Mesendoderm (in vitro differentiated cells): ENCODE results near the gene SLC37A3.

ENCODE experiments used
- DNase-seq: peaks from one replicate; pipeline ENCODE4 v3.0.0; 2013
- H2AK5ac ChIP-seq: 2 replicates; pipeline ENCODE4 v1.6.1; 2013; ENCODE audit warnings: low read length, inconsistent platforms
- H2BK120ac ChIP-seq: 2 replicates; pipeline ENCODE4 v1.6.1; 2013; ENCODE audit warnings: low read depth, mild to moderate bottlenecking, low read length, moderate library complexity, mixed read lengths
- H2BK15ac ChIP-seq: replicated peaks from 2 replicates; pipeline ENCODE4 v1.6.1; 2013; ENCODE audit warnings: low read depth, mild to moderate bottlenecking, moderate library complexity
- H2BK5ac ChIP-seq: 2 replicates; pipeline ENCODE4 v1.6.1; 2013; ENCODE audit warnings: low read length, inconsistent platforms
- H3K18ac ChIP-seq: 2 replicates; pipeline ENCODE4 v1.6.1; 2013; ENCODE audit warnings: mild to moderate bottlenecking, low read length, mixed read lengths
- H3K23ac ChIP-seq: one replicate; pipeline ENCODE4 v1.6.1; 2013; ENCODE audit warnings: low read length
- H3K27ac ChIP-seq: 2 replicates; pipeline ENCODE4 v1.5.1; 2013; ENCODE audit warnings: low read depth, mild to moderate bottlenecking, inconsistent platforms, low read length, moderate library complexity
- H3K27me3 ChIP-seq: 2 replicates; pipeline ENCODE4 v1.6.1; 2013; ENCODE audit warnings: low read length, control low read depth, mild to moderate bottlenecking, inconsistent platforms; ENCODE audit not compliant: insufficient read depth, poor library complexity
- H3K36me3 ChIP-seq: 2 replicates; pipeline ENCODE4 v1.6.1; 2013; ENCODE audit warnings: low read length, inconsistent platforms; ENCODE audit not compliant: control insufficient read depth, insufficient read depth
- H3K4ac ChIP-seq: one replicate; pipeline ENCODE4 v1.6.1; 2013; ENCODE audit warnings: low read depth, mild to moderate bottlenecking, low read length, moderate library complexity
- H3K4me1 ChIP-seq: 2 replicates; pipeline ENCODE4 v1.6.1; 2013; ENCODE audit warnings: low read depth, low read length, inconsistent platforms; ENCODE audit not compliant: control insufficient read depth
- H3K4me2 ChIP-seq: 2 replicates; pipeline ENCODE4 v1.6.1; 2013; ENCODE audit warnings: low read length
- H3K4me3 ChIP-seq: 2 replicates; pipeline ENCODE4 v1.5.1; 2013; ENCODE audit warnings: mild to moderate bottlenecking, low read length
- H3K56ac ChIP-seq: one replicate; pipeline ENCODE4 v1.6.1; 2013; ENCODE audit warnings: low read length
- H3K79me1 ChIP-seq: 2 replicates; pipeline ENCODE4 v1.6.1; 2013; ENCODE audit warnings: low read length, inconsistent platforms
- H3K79me2 ChIP-seq: 2 replicates; pipeline ENCODE4 v1.6.1; 2013; ENCODE audit warnings: mild to moderate bottlenecking, low read length; ENCODE audit not compliant: control insufficient read depth, insufficient read depth
- H3K9ac ChIP-seq: 2 replicates; pipeline ENCODE4 v1.6.1; 2013; ENCODE audit warnings: low read length, inconsistent platforms
- H4K5ac ChIP-seq: one replicate; pipeline ENCODE4 v1.6.1; 2013; ENCODE audit warnings: low read length
- H4K8ac ChIP-seq: one replicate; pipeline ENCODE4 v1.6.1; 2013; ENCODE audit warnings: low read depth, mild to moderate bottlenecking, control low read depth, low read length, moderate library complexity
- WGBS: extraction: QIAGEN DNeasy Blood & Tissue Kit; methylation state at CpG from one replicate; pipeline ENCODE4 v1.1.7; 2013; ENCODE audit warnings: low lambda C conversion rate, missing lambda C conversion rate; ENCODE audit not compliant: insufficient coverage; ENCODE audit errors: extremely low coverage; 5-methylcytosine and 5-hydroxymethylcytosine counted together

Gene SLC37A3

GRCh38 chr7:140384894-140385545, 13.3 kb downstream of the SLC37A3 start:
- no peak overlapping the region for H2BK5ac ChIP-seq
- H3K79me1 ChIP-seq: peaks cover 8% of the 10 kb centered on the region
- peaks cover 9% of the 10 kb centered on the region for H3K79me2 ChIP-seq
- H3K23ac ChIP-seq: no peak overlapping the region
- H3K4me1 ChIP-seq: no peaks in the 10 kb centered on the region
- H3K56ac ChIP-seq: no peak overlapping the region
- no peak overlapping the region for H3K4ac ChIP-seq
- no peak overlapping the region for H3K9ac ChIP-seq
- WGBS: no CpG with 5 or more reads among the region's 1 CpG
- H3K36me3 ChIP-seq: peaks cover 2% of the 10 kb centered on the region
- no peak overlapping the region for H3K4me2 ChIP-seq
- DNase-seq: no peak
- H3K27ac ChIP-seq: no peak overlapping the region
- H3K27me3 ChIP-seq: no peaks in the 10 kb centered on the region
- no peak overlapping the region for H4K8ac ChIP-seq
- H3K18ac ChIP-seq: no peak overlapping the region
- no peak overlapping the region for H3K4me3 ChIP-seq
- H2BK15ac ChIP-seq: no peak overlapping the region
- no peak overlapping the region for H4K5ac ChIP-seq
- no peak overlapping the region for H2BK120ac ChIP-seq
- H2AK5ac ChIP-seq: no peak overlapping the region

- Histone ChIP-seq H3K79me1 (peaks cover 6% of the 10 kb centered on the region), H2BK5ac (no peak overlapping the region), H2AK5ac (no peak overlapping the region), H3K27me3 (no peaks in the 10 kb centered on the region), H3K79me2 (peaks cover 4% of the 10 kb centered on the region), H4K5ac (no peak overlapping the region), H3K4ac (no peak overlapping the region), H3K18ac (no peak overlapping the region), H3K36me3 (peaks cover 2% of the 10 kb centered on the region), H2BK120ac (no peak overlapping the region), H3K56ac (no peak overlapping the region), H2BK15ac (no peak overlapping the region), H4K8ac (no peak overlapping the region), H3K4me2 (no peak overlapping the region), H3K9ac (no peak overlapping the region), H3K4me1 (no peaks in the 10 kb centered on the region), H3K23ac (no peak overlapping the region), H3K27ac (no peak overlapping the region), H3K4me3 (no peak overlapping the region)
- WGBS: no CpG with 5 or more reads among the region's 6 CpGs
- DNase-seq: no peak
Measured at GRCh38 chr7:140383954-140384713, 14.2 kb downstream of the SLC37A3 start.

GRCh38 chr7:140375892-140376730, 22.2 kb downstream of the SLC37A3 start:
- no peak overlapping the region for H3K18ac ChIP-seq
- H3K4ac ChIP-seq: no peak overlapping the region
- H3K4me2 ChIP-seq: no peak overlapping the region
- no peak for DNase-seq
- H4K8ac ChIP-seq: no peak overlapping the region
- WGBS: no CpG with 5 or more reads among the region's 8 CpGs
- H3K27ac ChIP-seq: no peak overlapping the region
- peaks cover 5% of the 10 kb centered on the region for H3K36me3 ChIP-seq
- H3K4me3 ChIP-seq: no peak overlapping the region
- no peaks in the 10 kb centered on the region for H3K27me3 ChIP-seq
- no peak overlapping the region for H3K56ac ChIP-seq
- no peak overlapping the region for H3K9ac ChIP-seq
- no peak overlapping the region for H3K23ac ChIP-seq
- no peaks in the 10 kb centered on the region for H3K79me2 ChIP-seq
- H4K5ac ChIP-seq: no peak overlapping the region
- no peak overlapping the region for H2BK120ac ChIP-seq
- H2BK15ac ChIP-seq: no peak overlapping the region
- no peaks in the 10 kb centered on the region for H3K79me1 ChIP-seq
- H2BK5ac ChIP-seq: no peak overlapping the region
- H3K4me1 ChIP-seq: no peaks in the 10 kb centered on the region
- no peak overlapping the region for H2AK5ac ChIP-seq

- no peaks in the 10 kb centered on the region for H3K4me1 ChIP-seq
- H3K23ac ChIP-seq: no peak overlapping the region
- DNase-seq: no peak
- no peak overlapping the region for H2BK15ac ChIP-seq
- H4K5ac ChIP-seq: no peak overlapping the region
- H3K36me3 ChIP-seq: peaks cover 5% of the 10 kb centered on the region
- no peak overlapping the region for H2BK5ac ChIP-seq
- H3K4me2 ChIP-seq: no peak overlapping the region
- no peaks in the 10 kb centered on the region for H3K27me3 ChIP-seq
- no peak overlapping the region for H3K56ac ChIP-seq
- H4K8ac ChIP-seq: no peak overlapping the region
- H3K79me1 ChIP-seq: no peaks in the 10 kb centered on the region
- no peak overlapping the region for H3K4me3 ChIP-seq
- no peak overlapping the region for H3K18ac ChIP-seq
- H2BK120ac ChIP-seq: no peak overlapping the region
- H3K4ac ChIP-seq: no peak overlapping the region
- H3K27ac ChIP-seq: no peak overlapping the region
- no peaks in the 10 kb centered on the region for H3K79me2 ChIP-seq
- 100% methylated on average over 3 of the region's 9 CpGs for WGBS
- no peak overlapping the region for H3K9ac ChIP-seq
- no peak overlapping the region for H2AK5ac ChIP-seq
Measured at GRCh38 chr7:140375323-140375722, 23.0 kb downstream of the SLC37A3 start.

- Histone ChIP-seq H2BK15ac (no peak overlapping the region), H2AK5ac (no peak overlapping the region), H3K18ac (no peak overlapping the region), H3K27ac (no peak overlapping the region), H3K79me1 (no peaks in the 10 kb centered on the region), H3K79me2 (no peaks in the 10 kb centered on the region), H3K36me3 (no peaks in the 10 kb centered on the region), H3K9ac (no peak overlapping the region), H2BK120ac (no peak overlapping the region), H3K27me3 (no peaks in the 10 kb centered on the region), H3K23ac (no peak overlapping the region), H4K8ac (no peak overlapping the region), H3K4me1 (no peaks in the 10 kb centered on the region), H3K4me2 (no peak overlapping the region), H3K56ac (no peak overlapping the region), H2BK5ac (no peak overlapping the region), H4K5ac (no peak overlapping the region), H3K4ac (no peak overlapping the region), H3K4me3 (no peak overlapping the region)
- WGBS: no CpG with 5 or more reads among the region's 4 CpGs
- no peak for DNase-seq
Measured at GRCh38 chr7:140369294-140369693, 29.0 kb downstream of the SLC37A3 start.
